Measurements from ENCODE around the gene SLC22A17. TPM values are rescaled to one million over a fixed set of nuclear protein-coding genes. Genes with fewer than 3 reads are reported as not detected.

The SLC22A17 gene
- total and polyA plus RNA-seq, 2 of the 13 experiments (the other 11 are each of a cell fraction or from before 2014, with no cell fraction given) = 0.95 to 1.1 TPM

DNA sequence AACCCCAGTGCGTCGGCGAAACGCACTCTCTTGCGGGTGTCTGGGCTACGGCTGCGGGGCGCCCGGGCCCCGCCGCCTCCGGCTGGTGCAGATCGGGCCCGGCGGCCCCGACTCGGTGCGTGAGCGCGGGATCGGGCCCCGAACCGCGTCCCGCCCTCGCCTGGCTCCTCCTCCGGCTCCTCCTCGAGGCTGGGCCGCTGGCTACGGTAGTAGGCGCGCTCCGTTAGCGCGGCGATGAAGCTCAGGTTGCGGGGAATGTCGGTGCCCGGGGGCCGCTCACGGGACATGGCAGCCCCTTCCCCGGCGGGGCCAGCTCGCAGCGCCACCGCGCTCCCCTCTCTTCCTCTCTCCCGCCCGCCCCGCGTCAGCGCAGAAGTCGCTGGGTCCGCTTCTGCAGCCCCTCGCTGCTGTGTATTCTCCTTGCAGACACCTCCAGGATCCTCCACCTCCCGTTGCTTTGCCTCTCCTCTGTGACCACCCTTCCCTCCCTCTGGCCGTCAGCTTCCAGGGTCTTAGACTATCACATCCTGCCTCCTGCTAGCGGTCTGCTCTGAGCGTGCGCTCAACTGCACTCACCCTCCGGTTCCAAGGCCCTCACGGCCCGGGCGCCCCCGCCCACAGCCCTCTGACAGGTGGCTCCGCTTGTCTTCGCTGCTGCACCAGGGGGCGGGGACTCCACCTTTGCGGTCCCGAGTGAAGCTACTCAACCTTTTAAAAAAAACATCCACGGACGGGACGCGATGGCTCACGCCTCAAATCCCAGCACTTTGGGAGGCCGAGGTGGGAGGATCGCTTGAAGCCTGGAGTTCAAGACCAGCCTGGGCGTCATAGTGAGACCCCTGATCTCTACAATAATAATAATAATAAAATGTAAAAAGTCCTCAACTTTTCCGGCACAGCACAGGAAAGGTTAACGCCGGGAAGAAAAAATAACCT, 50.1 kb downstream of the SLC22A17 start, which contains the start of gene PPP1R3E (continued):
- TF ChIP-seq ZNF354B (CRISPR knock-in tag; IDR thresholded peaks at IDR 0.05) (0 out of 2 replicates have a peak, but pooled peaks have one; percentile 60), PRPF4 (IDR thresholded peaks at IDR 0.05; ENCODE audit: low read depth, low read length, poor library complexity, severe bottlenecking) (no peak), IRF2 (CRISPR knock-in tag; IDR thresholded peaks at IDR 0.05) (peak; percentile 46), ZNF121 (CRISPR knock-in tag; IDR thresholded peaks at IDR 0.05) (no peak), ETV5 (CRISPR knock-in tag; IDR thresholded peaks at IDR 0.05; ENCODE audit: borderline replicate concordance) (peak; percentile 74), MTF1 (CRISPR knock-in tag; IDR thresholded peaks at IDR 0.05) (no peak; the same call in 1 of the 2 replicates), NFE2L2 (IDR thresholded peaks at IDR 0.05; ENCODE audit: low read length) (0 out of 2 replicates have a peak, but pooled peaks have one; percentile 16), ZNF850 (CRISPR knock-in tag; conservative IDR thresholded peaks at IDR 0.05) (no peak), TRIM24 (CRISPR knock-in tag; IDR thresholded peaks at IDR 0.05) (no peak), MAF1 (CRISPR knock-in tag; IDR thresholded peaks at IDR 0.05; ENCODE audit: borderline replicate concordance) (no peak; the same call in none of the 2 replicates), CHCHD3 (CRISPR knock-in tag; IDR thresholded peaks at IDR 0.05) (peak; percentile 99; the same call in 1 of the 2 replicates), SETDB1 (CRISPR knock-in tag; IDR thresholded peaks at IDR 0.05; ENCODE audit: borderline replicate concordance) (no peak), POLR2A (IDR thresholded peaks at IDR 0.05; ENCODE audit: insufficient read depth in 1 of 2, low read depth in 2 of 2, low read length in 2 of 2) (peak in 1 of 2 experiments; percentile 86; a peak in 2 of 4 replicates), GTF3A (CRISPR knock-in tag; conservative IDR thresholded peaks at IDR 0.05) (no peak), ZSCAN29 (CRISPR knock-in tag; conservative IDR thresholded peaks at IDR 0.05) (no peak), FOXJ3 (CRISPR knock-in tag; IDR thresholded peaks at IDR 0.05; ENCODE audit: borderline replicate concordance) (no peak), ZNF678 (CRISPR knock-in tag; IDR thresholded peaks at IDR 0.05) (peak; percentile 71; the same call in 1 of the 2 replicates), HMG20A (CRISPR knock-in tag; IDR thresholded peaks at IDR 0.05; ENCODE audit: borderline replicate concordance) (peak; percentile 46; the same call in 1 of the 2 replicates), ZNF10 (CRISPR knock-in tag; IDR thresholded peaks at IDR 0.05; ENCODE audit: borderline replicate concordance, low read depth) (0 out of 2 replicates have a peak, but pooled peaks have one; percentile 51), ZNF432 (CRISPR knock-in tag; IDR thresholded peaks at IDR 0.05; ENCODE audit: borderline replicate concordance) (no peak), MAFK (conservative IDR thresholded peaks at IDR 0.05 in 1 of 2, IDR thresholded peaks at IDR 0.05 in 1 of 2; ENCODE audit: low read length in 2 of 2) (no peak), ZNF138 (CRISPR knock-in tag; IDR thresholded peaks at IDR 0.05; ENCODE audit: low read depth) (peak; percentile 96), ZNF510 (CRISPR knock-in tag; IDR thresholded peaks at IDR 0.05; ENCODE audit: low read depth) (0 out of 2 replicates have a peak, but pooled peaks have one; percentile 9), ZNF431 (CRISPR knock-in tag; IDR thresholded peaks at IDR 0.05; ENCODE audit: borderline replicate concordance, low read depth) (no peak), CBX1 (IDR thresholded peaks at IDR 0.05; ENCODE audit: low read depth) (peak; percentile 73), ZNF878 (CRISPR knock-in tag; IDR thresholded peaks at IDR 0.05) (no peak), POLR2AphosphoS2 (IDR thresholded peaks at IDR 0.05; ENCODE audit: low read depth, low read length) (no peak), ZNF124 (CRISPR knock-in tag; IDR thresholded peaks at IDR 0.05) (peak; percentile 59), RFX1 (IDR thresholded peaks at IDR 0.05) (no peak), ZNF644 (CRISPR knock-in tag; IDR thresholded peaks at IDR 0.05; ENCODE audit: low read depth) (no peak), MTA1 (CRISPR knock-in tag; IDR thresholded peaks at IDR 0.05; ENCODE audit: borderline replicate concordance) (peak; percentile 70; the same call in 1 of the 2 replicates), DNMT1 (CRISPR knock-in tag; IDR thresholded peaks at IDR 0.05) (peak; percentile 23), RNF2 (conservative IDR thresholded peaks at IDR 0.05; ENCODE audit: low read depth) (peak; percentile 10; the same call in 1 of the 2 replicates)
- TF ChIP-seq, protein P1, sequence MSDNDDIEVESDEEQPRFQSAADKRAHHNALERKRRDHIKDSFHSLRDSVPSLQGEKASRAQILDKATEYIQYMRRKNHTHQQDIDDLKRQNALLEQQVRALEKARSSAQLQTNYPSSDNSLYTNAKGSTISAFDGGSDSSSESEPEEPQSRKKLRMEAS (IDR thresholded peaks at IDR 0.05) = no peak
